Nephron (organoid): ENCODE results near the gene TMEM8B.

Experiments used
- H3K27ac Mint-ChIP-seq, 3 experiments: 2 replicates each; pipeline ENCODE4 v1.8.0; 2020; ENCODE audit warnings: mixed read lengths in 3 of 3, mild to moderate bottlenecking in 2 of 3, moderate library complexity in 1 of 3
- H3K27me3 Mint-ChIP-seq: 2 replicates; pipeline ENCODE4 v1.8.0; 2021; ENCODE audit warnings: low read depth, mild to moderate bottlenecking, moderate library complexity, mixed read lengths
- H3K36me3 Mint-ChIP-seq: 2 replicates; pipeline ENCODE4 v1.8.0; 2020; ENCODE audit warnings: low read depth, mixed read lengths
- H3K4me1 Mint-ChIP-seq: 2 replicates; pipeline ENCODE4 v1.8.0; 2020; ENCODE audit warnings: mixed read lengths
- H3K4me3 Mint-ChIP-seq, 3 experiments: 2 replicates each; pipeline ENCODE4 v1.8.0; 2020; ENCODE audit warnings: mild to moderate bottlenecking in 3 of 3, mixed read lengths in 3 of 3, moderate library complexity in 2 of 3
- H3K9me3 Mint-ChIP-seq: 2 replicates; pipeline ENCODE4 v1.8.0; 2020; ENCODE audit warnings: mixed read lengths
- TF ChIP-seq, protein P1 (sequence below), 3 experiments: fragments of 200-600 bp; sonication (generic); IDR thresholded peaks; one replicate each; pipeline ENCODE4 v1.5.0; 2021; ENCODE audit warnings: antibody characterized with exemption in 3 of 3; ENCODE audit not compliant: unreplicated experiment in 3 of 3

The TMEM8B gene

DNA sequence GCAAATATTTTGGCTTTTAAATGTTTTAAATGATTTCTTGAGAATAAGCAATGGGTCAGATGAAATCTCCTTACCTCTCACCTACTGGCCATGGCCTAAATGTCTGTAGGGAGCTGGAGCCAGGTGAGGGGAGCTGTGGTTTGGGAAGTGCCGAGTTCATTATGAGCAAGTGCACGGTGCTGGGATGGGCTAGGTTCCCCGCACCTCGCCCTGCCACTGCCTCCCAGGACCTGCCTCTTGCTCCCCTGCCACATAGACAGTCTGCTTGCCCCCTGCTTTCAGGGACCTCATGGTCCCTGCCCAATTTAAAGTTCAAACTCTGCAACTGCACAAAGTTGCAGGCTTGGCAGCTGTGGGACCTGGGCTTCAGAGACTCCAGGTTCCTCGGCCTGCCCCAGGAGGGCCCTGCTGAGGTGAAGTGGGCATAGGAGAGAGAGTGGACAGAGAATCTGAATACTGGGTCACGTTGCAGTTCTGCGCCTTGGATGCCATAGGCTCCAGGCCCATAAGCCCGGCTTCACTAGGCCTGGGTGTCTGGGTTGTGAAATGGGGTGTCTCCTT, 35.7 kb downstream of the TMEM8B start:
- Mint-ChIP-seq H3K36me3 (no peaks in the 10 kb centered on the region), H3K9me3 (no peaks in the 10 kb centered on the region), H3K27me3 (peaks cover 21% of the 10 kb centered on the region), H3K4me1 (no peaks in the 10 kb centered on the region), H3K4me3 (no peak overlapping the region), H3K27ac (no peak overlapping the region)
- TF ChIP-seq, protein P1, sequence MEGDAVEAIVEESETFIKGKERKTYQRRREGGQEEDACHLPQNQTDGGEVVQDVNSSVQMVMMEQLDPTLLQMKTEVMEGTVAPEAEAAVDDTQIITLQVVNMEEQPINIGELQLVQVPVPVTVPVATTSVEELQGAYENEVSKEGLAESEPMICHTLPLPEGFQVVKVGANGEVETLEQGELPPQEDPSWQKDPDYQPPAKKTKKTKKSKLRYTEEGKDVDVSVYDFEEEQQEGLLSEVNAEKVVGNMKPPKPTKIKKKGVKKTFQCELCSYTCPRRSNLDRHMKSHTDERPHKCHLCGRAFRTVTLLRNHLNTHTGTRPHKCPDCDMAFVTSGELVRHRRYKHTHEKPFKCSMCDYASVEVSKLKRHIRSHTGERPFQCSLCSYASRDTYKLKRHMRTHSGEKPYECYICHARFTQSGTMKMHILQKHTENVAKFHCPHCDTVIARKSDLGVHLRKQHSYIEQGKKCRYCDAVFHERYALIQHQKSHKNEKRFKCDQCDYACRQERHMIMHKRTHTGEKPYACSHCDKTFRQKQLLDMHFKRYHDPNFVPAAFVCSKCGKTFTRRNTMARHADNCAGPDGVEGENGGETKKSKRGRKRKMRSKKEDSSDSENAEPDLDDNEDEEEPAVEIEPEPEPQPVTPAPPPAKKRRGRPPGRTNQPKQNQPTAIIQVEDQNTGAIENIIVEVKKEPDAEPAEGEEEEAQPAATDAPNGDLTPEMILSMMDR (IDR thresholded peaks at IDR 0.05; ENCODE audit: unreplicated experiment in 3 of 3) = no peak

DNA sequence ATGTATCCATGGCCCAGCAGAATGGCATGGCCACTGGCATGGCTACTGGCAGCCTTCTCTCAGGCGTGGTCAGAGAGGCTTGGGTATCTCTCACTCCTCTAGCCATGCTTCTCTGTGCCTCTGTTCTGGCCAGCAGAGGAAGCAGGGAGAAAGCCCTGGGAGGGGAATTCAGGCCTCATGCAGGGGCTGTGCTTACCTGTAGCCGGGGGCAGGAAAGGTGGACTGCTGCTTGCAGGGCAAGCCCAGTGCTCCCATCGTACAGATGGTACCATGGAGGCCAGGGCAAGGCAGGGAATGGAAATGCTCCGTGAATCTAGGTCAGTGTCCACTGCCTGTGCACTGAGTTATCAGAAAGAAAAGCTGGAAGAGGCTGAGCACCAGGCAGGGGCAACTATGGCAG, 38.5 kb downstream of the TMEM8B start:
- Mint-ChIP-seq H3K36me3 (no peaks in the 10 kb centered on the region), H3K9me3 (no peaks in the 10 kb centered on the region), H3K4me3 (no peak overlapping the region), H3K4me1 (no peaks in the 10 kb centered on the region), H3K27me3 (peaks cover 5% of the 10 kb centered on the region), H3K27ac (no peak overlapping the region)
- TF ChIP-seq, protein P1 (IDR thresholded peaks at IDR 0.05; ENCODE audit: unreplicated experiment in 3 of 3) = no peak

DNA sequence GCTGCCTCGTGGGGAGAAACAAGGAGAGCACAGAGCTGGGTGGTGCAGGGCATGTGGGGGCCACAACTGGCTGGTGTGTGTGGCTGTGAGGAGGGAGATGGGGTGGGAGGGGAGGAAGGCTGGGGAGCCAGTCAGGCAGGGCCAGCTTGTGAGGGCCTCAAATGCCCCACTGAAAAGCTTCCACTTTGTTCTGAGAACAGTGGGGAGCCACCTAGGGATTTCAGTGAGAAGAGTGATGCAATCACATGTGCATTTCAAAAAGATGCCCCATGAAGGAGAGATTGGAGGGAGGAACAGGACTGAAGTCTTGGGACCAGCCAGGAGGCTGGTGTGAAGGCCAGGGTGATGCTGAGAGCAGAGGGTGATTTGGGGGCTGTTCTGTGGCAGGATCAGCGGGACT, 39.9 kb downstream of the TMEM8B start:
- TF ChIP-seq, protein P1 (IDR thresholded peaks at IDR 0.05; ENCODE audit: unreplicated experiment in 3 of 3) = no peak
- H3K9me3 Mint-ChIP-seq = no peaks in the 10 kb centered on the region
- H3K27me3 Mint-ChIP-seq = peaks cover 3% of the 10 kb centered on the region
- H3K4me1 Mint-ChIP-seq = no peaks in the 10 kb centered on the region
- H3K27ac Mint-ChIP-seq = no peak overlapping the region
- no peak overlapping the region for H3K4me3 Mint-ChIP-seq
- H3K36me3 Mint-ChIP-seq = no peaks in the 10 kb centered on the region

DNA sequence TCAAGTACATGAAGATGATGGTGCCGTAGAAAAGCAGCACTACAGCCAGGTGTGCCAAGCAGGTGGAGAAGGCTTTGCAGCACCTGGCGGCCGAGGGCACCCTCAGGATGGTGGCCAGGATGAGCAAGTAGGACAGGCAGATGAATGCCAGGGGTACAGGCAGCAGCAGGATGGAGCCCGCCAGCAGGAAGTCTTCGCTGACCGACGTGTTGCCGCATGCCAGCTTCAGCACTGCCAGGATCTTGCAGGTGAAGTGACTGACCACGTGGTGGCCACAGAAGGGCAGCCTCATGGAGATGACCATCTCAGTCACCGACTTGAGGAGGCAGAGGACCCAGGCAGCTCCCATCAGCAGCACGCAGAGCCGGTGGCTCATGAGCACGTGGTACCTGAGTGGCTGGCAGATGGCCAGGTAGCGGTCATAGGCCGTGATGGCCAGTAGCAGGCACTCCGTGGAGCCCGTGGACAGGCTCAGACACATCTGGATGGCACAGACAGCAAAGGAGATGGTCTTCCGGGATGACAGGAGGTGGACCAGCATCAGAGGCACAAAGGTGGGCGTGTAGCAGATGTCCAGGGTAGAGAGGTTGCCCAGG, 40.7 kb downstream of the TMEM8B start:
- TF ChIP-seq, protein P1 (IDR thresholded peaks at IDR 0.05; ENCODE audit: unreplicated experiment in 3 of 3) = no peak
- Mint-ChIP-seq H3K9me3 (no peaks in the 10 kb centered on the region), H3K27me3 (peaks cover 5% of the 10 kb centered on the region), H3K36me3 (no peaks in the 10 kb centered on the region), H3K4me1 (no peaks in the 10 kb centered on the region), H3K4me3 (no peak overlapping the region), H3K27ac (no peak overlapping the region)

DNA sequence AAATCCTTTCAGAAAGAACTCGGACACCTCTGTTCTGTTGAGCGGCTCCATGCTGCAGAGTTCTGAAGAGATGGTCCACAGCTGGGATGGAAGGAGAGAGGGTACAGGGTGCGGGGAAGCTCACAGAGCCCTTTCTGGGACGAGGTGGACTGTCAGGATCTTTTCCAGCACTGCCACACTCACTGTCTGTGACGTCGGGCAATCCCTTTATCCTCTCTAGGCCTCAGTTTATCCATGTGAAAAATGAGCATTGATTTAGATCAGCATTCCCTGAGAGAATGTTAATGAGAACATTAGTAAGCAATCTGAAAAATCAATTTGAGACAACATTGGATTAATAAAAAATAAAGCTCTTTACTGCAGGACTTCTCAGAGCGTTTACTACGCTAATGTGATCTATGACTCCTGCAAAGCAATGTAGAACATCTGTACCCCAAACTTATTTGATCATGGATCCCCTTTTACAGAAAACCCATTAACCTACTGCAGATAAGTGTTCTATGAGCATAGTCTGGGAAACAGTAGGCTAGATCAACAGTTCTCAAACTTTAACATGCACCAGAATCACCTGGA, 41.4 kb downstream of the TMEM8B start, which contains the start of gene OR13J1:
Gene OR13J1 (minus strand): TSS at position 51 of the 573 bp plus-strand sequence. CDS start 0 bp downstream, at position 51.
- TF ChIP-seq, protein P1 (IDR thresholded peaks at IDR 0.05; ENCODE audit: unreplicated experiment in 3 of 3) = no peak
- Mint-ChIP-seq H3K27ac (no peak within 1 kb of the TSS), H3K9me3 (peaks cover under 1% of the 10 kb centered on the region), H3K36me3 (no peaks in the 10 kb centered on the region), H3K4me3 (no peak within 1 kb of the TSS), H3K4me1 (no peaks in the 10 kb centered on the region), H3K27me3 (peaks cover 7% of the 10 kb centered on the region)

DNA sequence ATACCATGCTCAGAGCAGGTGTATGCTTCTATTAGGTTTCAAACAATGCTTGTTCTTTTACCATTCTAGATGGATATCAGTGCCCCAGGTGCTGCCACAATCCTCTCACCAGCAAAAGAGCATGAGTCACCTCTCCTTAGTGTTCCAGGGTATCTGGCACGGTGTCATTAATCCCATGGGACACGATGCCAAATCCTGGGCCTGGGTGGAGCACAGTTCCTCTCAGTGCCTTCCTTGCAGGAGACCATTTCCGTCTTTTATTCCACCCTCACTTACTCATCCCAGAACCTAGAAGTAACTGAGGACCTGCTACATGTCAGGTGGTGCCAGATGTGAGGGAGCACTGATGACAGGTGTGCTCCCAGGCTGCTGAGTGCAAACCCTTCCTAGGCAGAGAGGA, 42.5 kb downstream of the TMEM8B start:
- TF ChIP-seq, protein P1 (IDR thresholded peaks at IDR 0.05; ENCODE audit: unreplicated experiment in 3 of 3) = no peak
- Mint-ChIP-seq H3K9me3 (peaks cover 8% of the 10 kb centered on the region), H3K27me3 (peaks cover 5% of the 10 kb centered on the region), H3K4me3 (no peak overlapping the region), H3K36me3 (no peaks in the 10 kb centered on the region), H3K27ac (no peak overlapping the region), H3K4me1 (no peaks in the 10 kb centered on the region)
